Ammon's horn (tissue), 1 donor: ENCODE measurements around the gene APOB.

Source experiments
- DNase-seq: peaks from one replicate; pipeline ENCODE4 v3.0.0-alpha.2; 2016; ENCODE audit warnings: low spot score

Gene APOB

DNA sequence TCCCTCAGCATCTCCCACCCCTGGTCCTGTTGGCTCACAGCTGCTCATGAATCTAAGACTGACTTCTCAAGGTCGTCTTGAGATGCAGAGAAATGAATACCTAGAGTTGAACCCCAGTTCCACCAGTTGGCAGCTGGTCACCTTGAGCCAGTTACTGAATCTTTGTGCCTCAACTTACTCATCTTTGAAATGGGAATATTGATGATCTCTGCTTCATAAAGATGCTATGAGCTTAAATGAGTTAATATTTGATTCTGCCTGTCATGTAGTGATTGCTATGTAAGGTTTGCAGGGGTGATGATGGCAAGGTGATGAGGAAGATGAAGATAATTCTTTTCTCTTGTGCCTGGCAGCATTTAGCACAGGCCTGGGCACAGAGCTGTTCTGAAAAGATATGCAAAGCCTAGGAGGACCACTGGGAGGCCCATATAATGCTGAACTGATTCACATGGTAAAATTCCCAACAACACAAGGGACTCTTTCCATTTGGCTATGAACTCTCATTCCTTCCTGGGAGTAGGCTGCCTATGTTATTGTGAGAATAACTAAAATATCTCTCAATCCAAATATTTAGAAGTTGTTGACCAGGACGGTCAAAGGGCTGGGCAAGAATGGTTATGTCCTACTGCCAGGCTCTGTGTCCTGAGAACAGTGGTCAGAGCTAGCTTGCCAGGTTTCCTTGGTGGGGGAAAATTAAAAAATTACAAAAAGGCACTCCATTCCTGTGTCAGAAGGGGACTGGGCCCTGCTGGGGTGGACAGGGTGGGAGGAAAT, 70.9 kb downstream of the APOB start:
- no peak for DNase-seq

DNA sequence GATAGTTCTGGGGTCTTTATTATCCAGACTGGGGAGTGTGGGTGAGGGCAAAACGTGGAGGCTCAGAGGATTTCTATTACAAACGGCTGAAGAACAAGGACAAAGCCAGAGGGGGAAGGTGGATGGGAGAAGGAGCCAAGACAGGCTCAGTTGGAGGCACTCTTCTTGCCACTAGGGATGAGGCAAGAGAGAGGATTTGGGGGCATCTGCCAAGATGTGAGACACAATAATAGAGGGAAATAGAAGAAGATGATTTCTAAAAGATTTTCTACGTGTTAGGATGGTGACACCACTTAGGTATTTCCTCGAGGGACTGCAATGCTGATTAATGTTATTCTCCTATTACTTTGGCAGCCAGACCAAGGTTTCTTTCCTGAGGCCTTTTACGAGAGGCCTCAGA, 71.8 kb downstream of the APOB start:
- no peak for DNase-seq

DNA sequence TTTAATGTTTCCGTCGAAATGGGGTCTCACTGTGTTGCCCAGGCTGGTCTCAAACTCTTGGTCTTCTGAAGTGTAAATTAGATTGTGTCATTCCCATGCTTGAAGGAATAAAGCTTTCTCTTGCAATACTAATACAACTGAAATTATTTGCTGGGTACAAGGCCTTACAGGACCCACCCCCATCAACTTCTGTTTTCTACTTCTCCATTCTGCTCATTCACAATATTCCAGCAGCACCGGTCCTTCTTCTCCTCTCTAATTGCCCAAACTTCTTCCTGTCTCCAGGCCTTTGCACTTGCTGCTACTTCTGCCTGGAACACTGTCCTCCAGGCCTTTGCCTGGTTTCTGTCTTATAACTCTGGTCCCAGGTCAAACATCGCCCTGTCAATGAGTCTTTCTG, 73.8 kb downstream of the APOB start:
- DNase-seq = no peak

DNA sequence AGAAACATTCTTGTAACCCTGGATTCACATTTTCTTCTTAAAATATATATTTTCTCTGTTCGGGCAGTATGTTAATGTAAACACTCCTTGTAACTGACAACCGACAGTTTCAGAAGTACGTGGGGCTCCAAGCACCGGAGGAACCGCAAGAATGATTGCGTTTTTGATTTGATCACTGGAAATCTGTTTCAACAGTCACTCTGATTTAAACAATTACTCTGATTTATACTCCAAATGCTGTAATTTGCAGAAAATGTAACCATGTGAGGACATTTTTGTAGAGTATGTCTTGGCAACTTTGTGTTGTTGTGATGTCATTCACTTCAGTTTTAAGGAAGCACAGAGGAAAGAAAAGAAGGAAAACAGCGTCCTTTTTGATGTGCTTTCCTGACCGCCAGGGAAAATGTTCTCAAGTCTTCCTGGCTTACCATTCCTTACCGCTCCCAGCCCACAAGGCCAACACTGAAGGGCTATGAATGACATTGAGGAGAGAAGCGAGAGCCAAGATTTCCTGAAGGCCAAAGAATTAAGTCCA, 77.7 kb downstream of the APOB start:
- no peak for DNase-seq

DNA sequence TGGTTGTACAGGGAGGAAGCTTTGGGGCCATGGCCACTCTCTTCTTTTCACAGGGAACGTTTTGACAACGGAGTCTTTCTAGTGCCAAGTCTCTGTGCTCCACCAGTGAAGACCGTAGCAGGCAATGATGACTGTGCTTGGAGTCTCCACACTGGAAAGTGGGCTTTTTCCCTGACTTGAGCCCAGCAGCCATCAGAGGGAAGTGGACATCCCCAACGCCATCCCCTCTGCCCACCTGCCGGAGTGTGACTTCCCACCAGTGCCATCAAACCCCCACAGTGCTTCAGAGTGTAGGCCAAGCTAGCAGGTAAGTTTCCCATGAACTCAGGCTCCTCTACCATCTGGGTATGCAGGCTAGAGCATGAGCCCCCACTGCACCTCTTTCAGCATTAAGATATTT, 78.7 kb downstream of the APOB start:
- DNase-seq = no peak

DNA sequence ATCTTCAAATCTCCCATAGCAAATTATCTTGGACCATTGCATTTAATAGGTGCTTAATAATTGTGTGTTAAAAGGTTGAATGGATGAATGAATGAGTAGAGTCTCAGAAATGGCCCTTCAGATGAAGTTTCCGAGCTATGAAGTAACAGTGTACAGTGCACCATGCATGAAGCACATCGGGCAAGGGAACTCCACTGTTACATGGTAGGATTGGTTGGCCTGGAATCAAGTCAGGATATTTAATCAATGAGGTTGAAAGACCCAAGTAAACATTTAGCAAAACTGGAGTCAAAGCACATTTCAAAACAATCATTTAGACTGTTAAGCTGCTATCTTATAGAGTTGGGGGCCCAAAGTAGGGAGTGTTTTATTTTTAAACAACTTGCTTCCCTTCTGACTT, 80.0 kb downstream of the APOB start:
- no peak for DNase-seq

DNA sequence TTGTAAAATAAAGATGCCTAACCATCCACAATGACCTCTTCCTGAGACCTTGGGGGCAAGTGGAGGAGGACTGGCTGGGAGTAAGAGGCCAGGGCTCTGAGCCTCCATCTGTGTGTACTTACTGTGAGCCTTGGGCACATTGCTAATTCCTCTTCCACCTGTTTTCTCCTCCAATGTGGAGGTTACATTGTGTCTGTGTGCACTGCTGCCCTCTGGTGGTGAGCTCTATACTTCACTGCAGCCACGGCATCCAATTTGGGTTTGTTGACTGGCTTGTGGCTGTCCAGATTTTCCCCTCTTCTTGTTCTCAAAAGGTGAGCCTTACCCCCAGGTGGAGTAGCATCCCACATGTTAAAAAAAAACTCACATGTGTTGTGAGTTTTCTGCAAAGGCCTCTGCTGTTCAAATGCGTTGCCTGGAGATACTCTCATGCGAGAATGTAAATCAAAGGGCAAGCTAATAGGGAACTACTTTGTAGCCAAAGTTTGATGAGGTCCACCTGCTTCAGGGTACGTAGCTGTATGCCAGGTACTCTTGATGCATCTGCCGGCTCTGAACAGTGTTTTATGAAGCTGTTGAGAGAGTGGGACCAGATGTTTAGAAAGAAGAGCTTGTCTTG, 80.8 kb downstream of the APOB start:
- DNase-seq = peak; percentile 82

DNA sequence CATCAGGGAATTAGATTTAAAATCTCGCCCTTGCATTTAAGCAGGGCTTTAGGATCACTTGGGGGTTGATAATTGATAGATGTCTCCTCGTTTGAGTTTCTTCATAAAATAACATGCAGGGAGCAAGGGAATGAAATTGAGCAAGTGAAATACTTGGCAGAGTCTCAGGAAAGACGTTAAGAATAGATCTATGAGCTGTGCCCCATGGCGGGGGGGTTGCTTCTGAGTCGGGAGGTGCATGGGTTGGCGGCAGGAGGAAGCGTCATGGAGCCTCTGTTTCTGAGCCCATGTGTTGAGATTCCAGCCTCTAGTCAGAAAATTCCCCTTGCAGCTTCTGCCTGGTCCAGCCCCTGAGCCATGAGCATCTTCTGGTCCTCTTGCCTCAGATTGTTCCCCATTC, 82.0 kb downstream of the APOB start:
- no peak for DNase-seq

DNA sequence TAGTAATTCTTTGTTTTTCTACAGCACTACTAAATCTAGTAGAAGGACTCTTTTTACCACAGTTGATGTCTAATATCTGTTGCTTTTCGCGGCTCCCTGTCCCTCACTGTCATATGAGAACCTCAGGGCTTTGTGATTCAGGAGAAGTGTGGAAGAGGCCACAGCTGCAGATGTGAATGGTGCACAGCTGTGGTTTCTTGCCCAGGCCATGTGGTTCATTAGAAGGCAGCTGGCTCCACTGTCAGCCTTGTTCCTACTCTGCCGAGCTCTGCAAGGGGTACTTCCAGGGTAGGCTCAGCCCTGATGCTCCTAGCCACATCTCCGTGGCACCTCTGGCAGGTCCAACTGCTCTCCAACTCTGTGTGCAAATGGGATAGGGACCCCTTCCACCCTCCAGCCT, 83.9 kb downstream of the APOB start:
- no peak for DNase-seq

DNA sequence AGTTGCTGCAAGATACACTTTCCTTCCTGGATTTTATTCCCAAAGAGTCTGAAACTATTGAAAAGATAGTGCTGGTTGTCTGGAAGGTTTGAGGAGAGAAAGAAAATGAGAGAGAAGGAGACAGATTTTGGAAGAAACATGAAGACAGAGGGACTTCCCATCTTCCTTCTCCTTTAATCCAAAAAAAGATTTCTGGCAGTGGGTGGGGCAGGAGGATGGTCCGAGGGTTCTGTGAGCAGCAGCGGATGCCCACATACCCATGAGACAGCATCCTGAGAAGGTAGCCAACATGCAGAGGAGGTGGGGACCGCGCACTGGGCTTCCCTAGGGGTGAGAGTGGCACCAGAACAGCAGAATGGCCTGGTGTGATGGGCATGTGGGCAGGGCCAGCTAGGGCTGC, 84.6 kb downstream of the APOB start:
- DNase-seq = no peak

DNA sequence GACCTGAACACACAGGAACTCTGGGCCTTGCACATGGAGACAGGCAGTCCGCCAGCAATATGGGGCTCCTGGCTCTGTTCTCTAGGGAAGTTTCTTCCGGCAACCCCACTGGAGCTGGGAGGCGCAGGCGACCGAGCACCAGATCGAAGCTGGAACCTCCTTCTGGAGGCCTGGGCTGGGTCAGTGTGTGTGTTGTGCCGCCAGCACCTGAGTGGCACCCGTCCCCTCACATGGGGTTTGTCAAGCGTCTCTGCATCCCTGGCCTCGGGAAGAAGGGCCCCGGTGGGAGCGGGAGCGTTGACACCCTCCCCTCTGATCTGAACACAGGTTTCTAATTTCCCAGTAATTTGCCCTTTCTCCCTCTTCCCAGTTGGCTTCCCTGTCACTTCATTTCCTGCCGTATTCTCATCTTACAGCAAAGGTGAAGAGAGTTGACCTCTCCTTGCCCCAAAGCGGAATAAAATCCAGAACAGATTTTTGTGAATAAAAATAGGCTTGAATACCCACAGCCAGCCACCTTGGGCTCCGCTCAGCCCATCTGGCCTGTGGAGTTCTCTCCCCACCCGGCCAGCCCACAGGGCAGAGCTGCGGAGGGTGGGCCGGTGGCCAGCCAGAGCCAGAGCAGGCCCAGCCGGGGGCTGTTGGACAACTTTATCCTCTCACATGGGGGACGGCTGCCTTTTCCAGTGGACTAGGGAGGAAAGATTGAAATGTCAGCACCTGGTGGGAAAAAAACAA, 85.9 kb downstream of the APOB start:
- DNase-seq = no peak

DNA sequence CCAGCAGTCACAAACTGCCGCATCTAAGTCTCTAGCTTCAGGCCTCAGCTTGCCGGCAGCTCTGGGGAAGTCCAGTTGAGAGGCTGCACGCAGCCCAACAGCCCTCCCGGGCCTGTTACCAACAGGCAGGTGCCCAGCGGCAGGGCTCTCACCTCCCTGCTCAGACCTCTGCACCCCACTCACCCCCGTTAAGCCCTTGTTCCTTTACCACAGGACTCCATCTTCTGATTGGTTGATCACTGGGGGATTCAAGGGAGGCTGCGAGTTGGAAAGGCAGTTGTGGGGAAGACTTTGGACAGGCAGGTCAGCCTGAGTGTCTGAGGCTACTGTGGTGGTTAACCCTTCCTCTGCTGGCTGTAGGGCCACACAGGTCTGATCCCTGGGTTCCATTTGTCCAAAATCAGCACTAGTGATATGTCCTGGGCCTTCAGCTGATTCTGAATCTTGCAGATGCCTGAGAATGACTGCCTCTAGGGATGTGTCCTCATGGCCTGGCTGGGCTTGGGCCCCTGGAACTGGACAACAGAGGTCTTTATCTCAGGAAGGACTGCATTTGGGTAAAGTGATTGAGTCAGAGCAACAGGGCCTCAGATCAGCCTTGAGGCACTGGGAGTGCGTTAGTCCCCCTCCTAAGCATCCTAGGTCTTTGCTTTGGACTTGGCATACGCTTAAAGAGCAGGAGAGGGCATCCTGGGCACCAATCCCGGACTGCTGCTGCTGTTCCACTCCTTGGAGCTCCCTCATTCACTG, 88.4 kb downstream of the APOB start:
- DNase-seq = no peak

DNA sequence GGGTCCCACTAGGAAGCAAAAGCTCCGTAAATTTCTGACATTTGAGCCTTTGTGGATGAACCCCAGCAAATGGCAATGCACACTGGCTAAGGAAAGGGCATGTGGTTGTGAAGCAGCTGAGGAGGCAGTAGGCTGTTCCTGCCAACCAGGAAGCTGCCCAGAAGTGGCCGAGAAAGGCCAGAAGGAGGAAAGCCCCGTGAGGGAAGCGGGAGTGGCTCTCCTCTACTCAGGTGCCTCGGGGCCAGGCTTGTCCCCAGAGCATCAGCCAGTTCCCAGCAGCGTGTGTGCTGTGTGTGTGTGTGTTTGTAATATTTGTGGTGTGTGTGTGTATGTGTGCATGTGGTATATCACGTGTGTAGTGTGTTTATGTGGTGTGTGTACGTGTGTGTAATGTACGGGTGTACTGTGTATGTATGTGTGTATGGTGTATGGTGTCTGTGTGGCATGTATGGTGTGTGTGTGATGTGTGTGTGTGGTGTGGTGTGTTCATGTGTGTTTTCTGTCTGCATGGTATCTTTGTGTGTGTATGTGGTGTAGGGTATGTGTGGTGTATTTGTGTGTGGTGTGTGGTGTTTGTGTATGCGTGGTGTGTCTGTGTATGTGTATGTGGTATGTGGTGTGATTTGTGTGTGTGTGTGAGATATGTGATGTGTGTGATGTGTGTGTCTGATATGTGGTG, 90.6 kb downstream of the APOB start:
- no peak for DNase-seq
